ENCODE measurements around the gene MISP.

MISP gene

DNA sequence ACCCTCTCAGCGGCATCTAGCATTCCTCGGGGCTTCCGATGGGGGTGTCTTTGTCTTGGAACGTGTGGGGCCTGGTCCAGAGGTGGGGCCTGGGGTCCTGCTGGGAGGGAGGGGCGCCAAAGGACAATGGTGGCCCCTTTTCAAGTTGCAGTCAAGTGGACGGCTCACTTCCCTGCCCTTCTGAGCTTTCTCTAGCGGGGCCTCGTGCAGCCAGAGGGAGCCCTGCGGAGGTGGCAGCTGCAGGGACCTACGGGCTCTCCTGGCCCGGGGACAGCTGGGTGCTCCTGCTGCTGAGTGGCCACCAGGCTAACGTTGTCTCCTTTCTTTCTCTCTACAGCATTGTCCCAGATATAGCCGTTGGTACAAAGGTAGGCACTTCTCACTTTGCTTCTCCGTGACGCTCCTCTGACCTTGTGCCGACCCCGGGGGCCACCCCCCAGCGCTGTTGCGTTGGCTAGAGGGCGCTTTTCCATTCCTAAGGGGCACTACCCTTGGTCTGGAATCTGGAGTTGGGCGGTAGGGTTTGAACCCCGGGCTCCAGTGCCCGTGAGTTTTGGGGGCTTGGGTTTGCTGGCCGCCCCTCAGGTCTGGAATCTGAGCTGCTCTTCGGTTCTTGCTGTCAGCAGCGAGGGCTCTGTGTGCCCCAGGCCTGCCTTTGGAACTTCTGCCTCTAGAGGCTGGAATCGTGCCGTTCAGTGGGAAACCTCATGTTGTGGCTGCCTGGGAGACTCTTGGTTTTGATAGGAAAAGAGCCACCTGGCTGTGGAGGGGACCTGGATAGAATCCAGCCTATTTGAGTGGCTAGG is 48.4 kb downstream of the MISP start:
- DNase-seq = peak; percentile 76

DNA sequence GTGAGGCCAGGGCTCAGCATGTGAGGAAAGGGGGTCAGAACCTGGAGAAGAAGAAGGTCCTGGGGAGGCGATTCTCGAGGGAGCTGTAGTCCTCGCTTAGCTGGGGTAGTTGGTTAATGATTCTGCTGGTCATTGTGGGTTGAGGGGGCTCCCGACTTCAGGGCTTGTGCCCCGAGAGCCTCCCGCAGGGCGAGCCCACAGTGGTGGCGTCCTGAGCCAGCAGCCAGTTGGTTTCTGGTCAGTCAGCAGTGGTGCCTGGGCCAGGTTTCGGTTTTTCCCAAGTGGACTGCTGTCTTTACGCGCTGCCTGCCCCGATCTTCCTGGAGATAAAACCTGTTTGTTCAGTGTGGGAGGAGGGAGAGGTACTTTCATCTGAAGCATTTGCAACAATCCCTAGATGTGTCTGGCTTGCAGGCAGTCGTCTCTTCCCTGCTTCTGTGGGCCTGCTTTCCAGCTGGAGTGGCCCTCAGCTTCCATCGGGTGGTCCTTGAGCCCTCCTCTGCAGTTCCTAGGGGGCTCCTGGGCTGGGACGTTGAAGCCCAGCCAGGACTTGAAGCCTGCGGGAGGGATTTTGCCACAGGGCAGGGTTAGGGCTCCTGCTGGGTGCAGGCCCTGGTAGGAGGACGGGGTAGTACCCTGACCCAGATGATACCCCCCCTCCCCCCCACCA is 49.6 kb downstream of the MISP start:
- peak; percentile 72 for DNase-seq

DNA sequence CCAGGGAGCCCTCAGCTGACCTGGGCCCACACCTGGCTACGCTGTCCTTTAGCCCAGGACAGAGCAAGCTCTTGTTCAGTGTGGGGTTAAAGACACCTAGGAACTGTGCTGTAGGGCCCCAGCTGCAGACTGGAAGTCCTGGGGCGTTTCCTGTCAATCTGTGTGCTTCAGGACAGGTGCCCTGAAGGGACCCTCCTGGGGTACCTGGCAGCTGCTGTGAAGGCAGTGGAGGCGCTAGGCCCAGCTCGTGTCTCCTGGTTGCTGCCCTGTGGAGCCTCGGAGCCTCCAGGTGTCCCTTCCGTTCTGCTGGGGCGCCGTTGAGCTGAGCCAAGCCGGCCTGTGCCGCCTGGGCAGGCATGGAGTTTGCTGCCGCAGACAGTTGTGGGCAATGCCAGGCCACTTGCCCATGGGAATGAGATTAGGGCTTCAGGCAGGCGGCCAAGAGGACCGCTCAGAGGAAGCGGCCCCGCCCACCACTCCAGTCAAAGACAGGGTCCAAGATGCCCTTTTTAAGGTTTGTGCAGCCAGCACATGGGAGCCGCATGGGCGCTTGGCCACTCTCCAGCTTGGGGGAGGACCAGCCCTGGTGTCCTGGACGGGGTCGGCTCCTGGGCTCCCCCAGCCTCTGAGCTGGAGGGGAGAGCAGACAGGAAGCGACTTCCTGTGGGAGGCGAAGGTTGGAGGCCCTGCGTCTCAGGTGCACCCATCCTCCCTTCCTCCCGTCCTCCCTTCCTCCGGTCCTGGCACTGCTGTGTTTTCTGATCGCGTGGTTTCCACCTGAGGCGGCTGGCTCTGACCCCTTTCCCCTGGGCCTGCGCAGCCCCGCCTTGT is 50.3 kb downstream of the MISP start:
- DNase-seq = peak; percentile 75

DNA sequence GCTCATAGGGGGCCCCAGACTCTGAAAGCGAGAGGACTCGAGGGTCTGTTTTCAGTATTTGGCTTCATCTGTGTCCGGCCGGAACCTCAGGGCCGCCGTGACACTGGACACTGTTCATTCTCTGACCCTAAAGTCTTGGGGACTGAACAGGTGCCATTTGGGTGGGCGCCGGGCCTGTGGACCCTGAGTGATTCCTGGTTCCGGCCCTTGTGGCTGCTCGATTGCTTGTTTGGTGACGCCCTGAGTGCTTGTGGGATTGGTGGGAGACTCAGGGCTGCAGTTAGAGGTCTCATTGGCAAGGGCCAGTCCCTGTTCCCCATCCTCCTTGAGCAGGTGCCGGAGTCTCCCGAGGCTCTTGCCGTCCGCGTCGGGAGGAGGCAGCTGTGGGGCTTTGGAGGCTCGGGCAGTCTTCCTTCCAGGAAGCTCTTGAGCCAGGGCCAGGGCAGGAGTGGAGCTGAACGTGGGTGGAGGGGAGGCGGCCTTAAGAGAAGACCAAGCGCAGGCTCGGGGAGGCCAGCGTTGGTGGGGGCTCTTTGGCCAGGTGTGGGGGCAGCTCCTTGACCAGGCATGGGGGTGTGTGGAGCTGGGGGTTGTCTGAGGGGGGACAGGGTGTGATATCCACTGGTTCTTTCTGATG is 51.1 kb downstream of the MISP start:
- no peak for DNase-seq

DNA sequence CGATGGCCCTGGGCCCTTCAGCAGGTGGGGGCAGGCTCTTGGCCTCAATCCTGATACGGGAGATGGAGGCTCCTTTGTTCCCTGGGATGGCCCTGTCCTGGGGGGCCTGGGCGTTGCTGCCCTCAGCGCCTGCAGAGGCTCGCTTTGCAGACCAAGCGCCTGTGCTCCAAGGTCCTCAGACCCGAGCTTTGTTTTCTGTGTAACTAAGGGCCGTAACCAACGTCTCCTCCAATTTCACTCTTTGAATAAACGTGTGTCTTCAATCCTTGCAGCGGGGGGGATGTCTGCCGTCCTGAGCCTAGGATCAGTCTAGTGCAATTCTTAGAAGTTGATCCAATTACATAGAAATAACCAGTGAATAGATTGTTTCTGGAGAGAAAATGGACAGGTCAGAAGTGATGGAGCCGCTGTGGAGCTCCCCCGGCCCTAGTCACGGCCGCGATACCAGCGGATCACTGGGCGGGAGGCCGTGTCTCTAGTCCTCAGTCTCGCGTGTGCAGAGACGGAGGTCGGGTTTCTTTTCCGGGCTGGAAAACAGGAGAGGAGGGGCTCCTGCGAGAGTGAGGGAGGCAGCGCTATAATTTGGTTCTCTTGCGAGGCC is 51.7 kb downstream of the MISP start:
- DNase-seq = no peak

DNA sequence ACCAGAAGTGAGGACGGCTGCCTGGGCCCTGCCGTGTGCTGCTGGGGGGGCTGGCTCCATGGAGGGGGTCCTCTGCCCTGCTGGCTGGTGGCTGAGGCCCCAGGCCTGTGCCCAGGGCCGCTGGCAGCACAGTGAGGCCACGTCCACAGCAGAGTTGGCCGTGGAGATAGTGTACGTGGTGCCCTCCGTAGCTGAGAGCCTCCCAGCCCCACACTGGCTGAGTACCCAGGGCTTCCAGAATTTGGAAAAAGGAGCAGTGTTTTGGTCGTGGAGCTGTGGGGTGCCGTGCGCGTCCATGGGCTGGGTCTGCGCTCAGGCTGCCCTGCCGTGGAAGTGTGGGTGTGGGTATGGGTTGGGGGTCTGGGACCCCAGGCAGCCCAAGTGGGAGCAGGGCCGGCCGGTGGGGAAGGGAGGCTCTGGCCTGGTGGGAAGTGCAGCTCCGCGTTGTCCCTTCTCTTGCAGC is 52.2 kb downstream of the MISP start:
- no peak for DNase-seq

DNA sequence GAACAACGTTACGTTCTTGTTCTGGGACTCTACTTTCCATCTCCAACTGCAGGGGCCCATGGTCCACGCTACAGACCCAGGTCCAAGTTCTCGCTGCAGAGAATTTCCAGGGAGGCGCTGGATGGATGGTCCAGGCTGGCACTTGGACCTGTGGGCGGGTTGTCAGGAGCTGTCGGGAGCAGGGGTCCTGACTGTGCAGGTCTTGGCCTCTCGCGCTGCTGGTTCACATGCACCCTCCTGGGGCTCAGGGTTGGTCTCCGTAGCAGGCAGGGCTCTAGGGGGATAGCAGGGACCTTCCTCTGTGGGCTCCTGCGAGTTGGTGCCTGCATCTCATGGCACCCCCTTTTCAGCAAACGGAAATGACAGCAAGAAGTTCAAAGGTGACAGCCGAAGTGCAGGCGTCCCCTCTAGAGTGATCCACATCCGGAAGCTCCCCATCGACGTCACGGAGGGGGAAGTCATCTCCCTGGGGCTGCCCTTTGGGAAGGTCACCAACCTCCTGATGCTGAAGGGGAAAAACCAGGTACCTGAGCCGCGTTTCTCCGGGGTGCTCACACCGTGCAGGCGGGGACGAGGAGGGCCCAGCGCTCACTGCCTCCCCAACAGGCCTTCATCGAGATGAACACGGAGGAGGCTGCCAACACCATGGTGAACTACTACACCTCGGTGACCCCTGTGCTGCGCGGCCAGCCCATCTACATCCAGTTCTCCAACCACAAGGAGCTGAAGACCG is 52.9 kb downstream of the MISP start:
- no peak for DNase-seq

DNA sequence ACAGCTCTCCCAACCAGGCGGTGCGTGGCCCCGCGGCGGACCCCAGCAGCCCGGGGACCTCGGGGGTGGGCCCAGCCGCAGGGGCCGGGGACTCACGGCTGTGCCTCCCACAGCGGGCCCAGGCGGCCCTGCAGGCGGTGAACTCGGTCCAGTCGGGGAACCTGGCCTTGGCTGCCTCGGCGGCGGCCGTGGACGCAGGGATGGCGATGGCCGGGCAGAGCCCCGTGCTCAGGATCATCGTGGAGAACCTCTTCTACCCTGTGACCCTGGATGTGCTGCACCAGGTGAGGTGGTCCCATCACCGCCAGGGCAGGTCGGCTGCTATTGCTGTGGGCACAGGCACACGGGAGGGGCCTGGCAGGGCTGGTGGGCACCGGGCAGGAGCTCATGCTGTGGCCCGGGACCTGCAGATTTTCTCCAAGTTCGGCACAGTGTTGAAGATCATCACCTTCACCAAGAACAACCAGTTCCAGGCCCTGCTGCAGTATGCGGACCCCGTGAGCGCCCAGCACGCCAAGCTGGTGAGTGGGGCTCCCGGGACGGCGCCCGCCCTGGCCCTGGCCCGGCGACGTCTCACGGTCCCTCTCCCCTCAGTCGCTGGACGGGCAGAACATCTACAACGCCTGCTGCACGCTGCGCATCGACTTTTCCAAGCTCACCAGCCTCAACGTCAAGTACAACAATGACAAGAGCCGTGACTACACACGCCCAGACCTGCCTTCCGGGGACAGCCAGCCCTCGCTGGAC is 53.7 kb downstream of the MISP start:
- no peak for DNase-seq

DNA sequence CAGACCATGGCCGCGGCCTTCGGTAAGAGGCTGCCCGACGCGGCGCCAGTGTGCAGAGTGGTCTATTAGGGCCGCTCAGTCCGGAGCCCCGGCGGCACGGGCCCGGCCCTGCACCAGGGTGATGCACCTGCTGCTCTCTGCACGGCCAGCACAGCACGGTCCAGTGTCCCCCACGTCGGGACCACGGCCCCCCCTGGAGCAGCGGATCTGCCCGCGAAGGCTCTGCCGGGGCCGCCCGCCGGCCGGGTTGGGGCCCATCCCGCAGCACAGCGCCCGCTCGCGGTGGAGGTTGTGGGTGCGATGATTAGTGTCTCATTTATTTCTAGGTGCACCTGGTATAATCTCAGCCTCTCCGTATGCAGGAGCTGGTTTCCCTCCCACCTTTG is 54.2 kb downstream of the MISP start:
- DNase-seq = no peak

DNA sequence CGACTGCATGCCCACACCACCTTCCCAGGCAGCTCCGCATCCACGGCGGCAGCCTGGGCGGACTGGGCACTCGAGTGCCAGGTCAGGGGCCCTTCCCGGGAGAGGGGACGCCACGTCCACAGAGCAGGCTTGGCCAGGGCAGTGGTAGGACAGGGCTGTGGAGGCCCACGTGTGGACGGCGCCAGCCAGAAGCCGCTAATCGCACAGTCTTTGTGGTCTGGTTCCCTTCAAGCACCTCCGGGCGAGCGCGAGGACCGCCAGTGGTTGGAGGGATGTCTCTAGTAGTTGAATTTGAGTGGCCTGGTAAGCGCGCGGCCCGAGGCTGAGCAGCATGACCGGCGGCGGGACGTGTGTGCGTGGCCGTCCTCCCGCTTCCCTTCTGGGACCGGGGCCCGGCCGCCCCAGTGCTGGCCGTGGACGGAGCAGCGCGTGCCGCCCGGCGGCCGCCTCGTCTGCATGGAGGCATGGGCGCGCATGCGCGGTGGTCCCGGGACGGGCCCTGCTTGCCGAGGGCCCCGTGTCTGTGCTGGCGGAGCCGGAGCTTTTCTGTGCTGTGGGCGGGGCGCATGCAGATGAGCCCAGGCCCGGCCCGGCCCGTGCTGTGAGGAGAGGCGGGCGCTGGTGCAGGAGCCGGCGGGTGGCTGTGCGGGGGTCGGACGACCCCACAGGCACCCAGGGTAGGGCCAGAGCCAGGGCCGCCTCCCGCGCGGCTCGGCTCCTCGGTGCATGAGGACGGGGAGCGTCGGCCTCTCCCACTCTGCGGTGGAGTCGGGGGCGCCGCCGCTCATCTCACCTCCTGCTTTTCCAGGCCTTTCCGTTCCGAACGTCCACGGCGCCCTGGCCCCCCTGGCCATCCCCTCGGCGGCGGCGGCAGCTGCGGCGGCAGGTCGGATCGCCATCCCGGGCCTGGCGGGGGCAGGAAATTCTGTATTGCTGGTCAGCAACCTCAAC is 55.0 kb downstream of the MISP start:
- DNase-seq = no peak

DNA sequence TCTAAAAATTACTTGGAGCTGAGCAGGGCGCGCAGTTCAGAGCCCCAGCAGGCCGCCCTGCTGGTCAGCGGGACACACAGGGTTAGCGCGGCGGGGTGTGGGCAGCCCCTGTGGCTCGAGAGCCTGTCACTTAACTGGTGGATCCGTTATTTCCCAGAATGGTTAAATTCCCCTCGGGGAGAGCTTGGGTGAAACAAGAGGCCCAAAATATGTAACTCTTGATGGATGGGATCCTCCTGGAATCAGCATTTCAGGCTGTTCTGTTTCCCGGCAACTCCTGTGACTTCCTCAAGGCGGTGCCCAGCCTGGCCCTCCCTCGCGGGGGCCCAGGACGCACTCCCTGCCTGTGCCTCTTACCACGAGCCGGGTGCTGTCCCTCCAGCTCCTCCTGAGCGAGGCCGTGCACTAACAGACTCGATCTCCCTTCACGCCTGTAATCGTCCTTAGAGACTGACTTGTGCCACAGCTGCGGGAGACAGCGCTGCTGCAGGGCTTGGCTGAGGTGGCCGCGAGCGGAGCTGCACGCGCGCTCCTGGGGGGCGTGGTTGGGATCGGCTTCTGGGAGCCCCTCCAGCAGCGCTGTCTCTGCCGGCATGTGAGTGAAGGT is 56.0 kb downstream of the MISP start:
- no peak for DNase-seq

DNA sequence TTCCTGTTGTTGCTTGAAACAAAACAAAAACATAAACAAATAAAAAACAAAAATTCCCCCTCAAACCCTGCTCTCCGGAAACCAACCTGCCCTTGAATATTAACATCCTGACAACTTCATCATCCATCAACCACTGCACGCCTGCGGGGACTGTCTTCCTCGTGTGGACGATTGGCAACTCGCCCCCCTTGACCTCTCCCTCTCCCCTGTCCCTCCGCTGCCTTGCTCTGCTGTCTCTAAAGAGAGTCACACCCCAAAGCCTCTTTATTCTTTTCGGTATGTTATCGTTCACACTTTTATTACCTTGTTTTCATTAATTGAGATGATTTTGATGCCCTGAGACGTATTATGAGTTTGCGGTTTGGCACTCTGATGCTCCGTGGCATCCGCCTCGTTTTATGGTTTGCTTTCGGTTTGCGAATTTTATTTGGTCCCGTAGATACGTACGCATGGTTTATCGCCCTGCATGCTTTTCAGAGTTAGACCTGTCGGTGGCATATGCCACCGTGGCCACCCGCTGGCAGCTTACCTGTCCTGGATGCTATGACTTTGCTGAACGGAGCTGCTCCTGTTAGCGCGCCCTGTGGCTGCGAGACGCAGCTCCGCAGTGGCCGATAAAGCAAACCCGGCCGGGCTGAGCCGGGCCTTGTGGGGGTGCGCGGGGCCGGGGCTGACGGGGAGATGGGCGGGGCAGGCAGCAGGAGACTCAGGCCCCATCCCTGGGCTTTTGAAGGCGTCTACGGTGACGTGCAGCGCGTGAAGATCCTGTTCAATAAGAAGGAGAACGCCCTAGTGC is 56.9 kb downstream of the MISP start:
- DNase-seq = no peak

DNA sequence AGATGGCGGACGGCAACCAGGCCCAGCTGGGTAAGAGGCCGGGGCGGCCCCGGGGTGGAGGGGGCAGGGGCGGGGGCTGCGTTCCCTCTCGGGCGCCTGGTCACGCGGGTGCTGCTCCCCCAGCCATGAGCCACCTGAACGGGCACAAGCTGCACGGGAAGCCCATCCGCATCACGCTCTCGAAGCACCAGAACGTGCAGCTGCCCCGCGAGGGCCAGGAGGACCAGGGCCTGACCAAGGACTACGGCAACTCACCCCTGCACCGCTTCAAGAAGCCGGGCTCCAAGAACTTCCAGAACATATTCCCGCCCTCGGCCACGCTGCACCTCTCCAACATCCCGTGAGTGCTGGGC is 57.5 kb downstream of the MISP start:
- no peak for DNase-seq

DNA sequence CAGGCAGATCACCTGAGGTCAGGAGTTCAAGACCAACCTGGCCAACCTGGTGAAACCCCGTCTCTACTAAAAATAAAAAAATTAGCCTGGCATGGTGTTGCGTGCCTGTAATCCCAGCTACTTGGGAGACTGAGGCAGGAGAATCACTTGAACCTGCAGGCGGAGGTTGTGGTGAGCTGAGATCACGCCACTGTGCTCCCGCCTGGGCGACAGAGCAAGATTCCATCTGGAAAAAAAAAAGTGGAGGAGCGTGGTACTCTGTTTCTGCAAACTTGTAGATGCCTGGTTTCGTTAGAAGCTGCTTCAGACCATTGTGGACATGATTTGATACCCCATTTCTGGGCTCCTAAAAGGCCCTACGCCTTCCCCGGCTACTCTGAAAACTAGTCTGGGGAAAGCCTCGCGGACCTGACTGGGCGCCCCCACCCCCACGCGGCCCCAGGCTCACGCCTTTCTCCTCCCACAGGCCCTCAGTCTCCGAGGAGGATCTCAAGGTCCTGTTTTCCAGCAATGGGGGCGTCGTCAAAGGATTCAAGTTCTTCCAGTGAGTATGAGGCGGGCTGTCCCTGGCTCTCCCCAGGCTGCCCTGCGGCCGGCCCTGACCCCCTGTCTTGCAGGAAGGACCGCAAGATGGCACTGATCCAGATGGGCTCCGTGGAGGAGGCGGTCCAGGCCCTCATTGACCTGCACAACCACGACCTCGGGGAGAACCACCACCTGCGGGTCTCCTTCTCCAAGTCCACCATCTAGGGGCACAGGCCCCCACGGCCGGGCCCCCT is 59.4 kb downstream of the MISP start:
- no peak for DNase-seq

DNA sequence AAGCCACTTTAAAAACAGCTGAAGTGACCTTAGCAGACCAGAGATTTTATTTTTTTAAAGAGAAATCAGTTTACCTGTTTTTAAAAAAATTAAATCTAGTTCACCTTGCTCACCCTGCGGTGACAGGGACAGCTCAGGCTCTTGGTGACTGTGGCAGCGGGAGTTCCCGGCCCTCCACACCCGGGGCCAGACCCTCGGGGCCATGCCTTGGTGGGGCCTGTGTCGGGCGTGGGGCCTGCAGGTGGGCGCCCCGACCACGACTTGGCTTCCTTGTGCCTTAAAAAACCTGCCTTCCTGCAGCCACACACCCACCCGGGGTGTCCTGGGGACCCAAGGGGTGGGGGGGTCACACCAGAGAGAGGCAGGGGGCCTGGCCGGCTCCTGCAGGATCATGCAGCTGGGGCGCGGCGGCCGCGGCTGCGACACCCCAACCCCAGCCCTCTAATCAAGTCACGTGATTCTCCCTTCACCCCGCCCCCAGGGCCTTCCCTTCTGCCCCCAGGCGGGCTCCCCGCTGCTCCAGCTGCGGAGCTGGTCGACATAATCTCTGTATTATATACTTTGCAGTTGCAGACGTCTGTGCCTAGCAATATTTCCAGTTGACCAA is 60.1 kb downstream of the MISP start:
- DNase-seq = no peak

DNA sequence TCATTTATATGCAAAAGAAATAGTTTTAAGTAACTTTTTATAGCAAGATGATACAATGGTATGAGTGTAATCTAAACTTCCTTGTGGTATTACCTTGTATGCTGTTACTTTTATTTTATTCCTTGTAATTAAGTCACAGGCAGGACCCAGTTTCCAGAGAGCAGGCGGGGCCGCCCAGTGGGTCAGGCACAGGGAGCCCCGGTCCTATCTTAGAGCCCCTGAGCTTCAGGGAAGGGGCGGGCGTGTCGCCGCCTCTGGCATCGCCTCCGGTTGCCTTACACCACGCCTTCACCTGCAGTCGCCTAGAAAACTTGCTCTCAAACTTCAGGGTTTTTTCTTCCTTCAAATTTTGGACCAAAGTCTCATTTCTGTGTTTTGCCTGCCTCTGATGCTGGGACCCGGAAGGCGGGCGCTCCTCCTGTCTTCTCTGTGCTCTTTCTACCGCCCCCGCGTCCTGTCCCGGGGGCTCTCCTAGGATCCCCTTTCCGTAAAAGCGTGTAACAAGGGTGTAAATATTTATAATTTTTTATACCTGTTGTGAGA is 60.7 kb downstream of the MISP start:
- DNase-seq = no peak

DNA sequence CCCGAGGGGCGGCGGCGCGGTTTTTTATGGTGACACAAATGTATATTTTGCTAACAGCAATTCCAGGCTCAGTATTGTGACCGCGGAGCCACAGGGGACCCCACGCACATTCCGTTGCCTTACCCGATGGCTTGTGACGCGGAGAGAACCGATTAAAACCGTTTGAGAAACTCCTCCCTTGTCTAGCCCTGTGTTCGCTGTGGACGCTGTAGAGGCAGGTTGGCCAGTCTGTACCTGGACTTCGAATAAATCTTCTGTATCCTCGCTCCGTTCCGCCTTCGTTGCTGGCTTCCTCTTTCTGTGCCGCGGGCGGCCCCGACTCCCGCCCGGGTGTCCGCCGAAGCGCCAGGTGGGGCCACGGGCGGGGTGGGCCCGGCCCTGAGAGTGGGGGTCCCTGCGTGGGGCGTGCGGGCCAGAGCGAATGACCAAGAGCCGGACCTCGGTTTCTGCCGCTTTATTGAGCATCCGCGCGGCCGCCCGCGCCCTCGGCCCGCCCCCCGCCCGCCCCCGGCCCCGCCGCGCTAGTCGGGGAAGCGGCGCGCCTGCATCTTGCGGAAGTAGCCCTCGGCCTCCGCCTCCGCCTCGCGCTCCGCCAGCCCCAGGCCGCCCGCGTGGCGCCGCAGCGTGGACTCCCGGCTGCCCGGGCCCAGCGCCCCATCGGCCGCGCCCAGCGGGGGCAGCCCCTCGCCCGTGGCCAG is 61.3 kb downstream of the MISP start:
- no peak for DNase-seq
